A172 (cell line): ENCODE measurements around the gene NFATC1. TPM values are rescaled to one million over a fixed set of nuclear protein-coding genes. Genes with fewer than 3 reads are reported as not detected.

Experiments
- DNase-seq: peaks from one replicate; pipeline ENCODE4 v3.0.0-alpha.2; 2015; ENCODE audit warnings: low spot score
- total RNA-seq: library from RNA; depleted of rRNA; stranded (reverse); fragments of >200 nt; shearing (Covaris generic); gene quantifications from 2 replicates; pipeline ENCODE4 v1.2.3, GENCODE V29; 2014

NFATC1 gene
- total RNA-seq, 1 experiment from 2014 or later: 7.7 TPM

DNA sequence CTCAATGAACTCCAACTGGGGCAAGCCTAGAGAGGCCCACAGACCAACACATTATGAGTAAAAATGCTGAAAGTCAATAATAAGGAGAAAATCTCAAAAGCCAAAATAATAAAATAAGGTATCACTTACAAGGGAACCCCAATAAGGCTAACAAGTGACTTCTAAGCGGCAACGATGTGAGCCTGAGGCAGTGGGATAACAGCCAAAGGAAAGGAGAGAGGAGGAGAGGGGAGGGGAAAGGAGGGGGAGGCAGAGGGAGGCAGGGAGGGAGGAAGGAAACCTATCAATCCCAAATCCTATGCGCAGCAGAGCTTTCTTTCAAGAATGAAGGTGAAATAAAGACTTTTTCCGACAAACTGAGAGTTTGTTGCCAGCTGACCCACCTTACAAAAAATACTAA lies 6.0 kb upstream of the NFATC1 start:
- DNase-seq: no peak

DNA sequence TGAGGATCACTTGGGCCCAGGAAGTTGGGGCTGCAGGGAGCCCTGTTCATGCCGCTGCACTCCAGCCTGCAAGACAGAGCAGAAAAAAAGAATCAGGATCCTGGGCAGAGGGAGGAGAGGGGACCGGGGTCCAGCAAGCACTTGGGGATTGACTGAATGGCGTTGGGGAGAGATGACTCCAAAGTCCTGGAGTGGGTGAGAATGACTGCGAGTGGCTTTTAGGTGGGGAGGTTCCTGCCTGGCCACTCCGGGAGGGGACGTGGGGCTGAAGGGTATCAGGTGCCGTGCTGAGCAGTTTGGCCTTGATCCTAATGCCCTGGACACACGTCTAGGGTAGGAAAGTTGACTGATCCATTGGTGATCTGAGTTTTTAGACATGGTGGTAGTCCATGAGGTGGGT lies 3.5 kb upstream of the NFATC1 start:
- DNase-seq: no peak

DNA sequence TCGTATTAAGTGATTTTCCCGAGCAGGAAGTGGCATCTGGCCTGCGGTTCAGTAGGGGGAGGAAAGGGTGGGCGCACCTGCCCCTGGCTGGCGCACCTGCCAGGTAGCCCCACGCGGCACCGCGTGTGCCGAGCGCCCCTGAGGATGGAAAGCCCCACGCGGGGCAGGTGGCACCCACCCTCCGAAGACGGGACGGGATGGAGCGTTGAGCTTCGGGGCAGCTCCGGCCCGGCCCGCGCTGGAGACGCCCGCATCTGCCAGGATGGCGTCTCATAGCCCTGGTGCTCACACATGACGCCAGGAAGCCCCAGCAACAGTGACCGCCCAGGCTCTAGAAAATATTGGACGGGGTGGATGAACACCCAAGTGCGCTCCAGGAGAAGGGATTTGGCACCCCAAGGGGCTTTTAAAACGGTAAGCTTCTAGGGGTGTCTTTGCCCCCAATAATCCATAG lies 2.5 kb upstream of the NFATC1 start:
- no peak for DNase-seq

DNA sequence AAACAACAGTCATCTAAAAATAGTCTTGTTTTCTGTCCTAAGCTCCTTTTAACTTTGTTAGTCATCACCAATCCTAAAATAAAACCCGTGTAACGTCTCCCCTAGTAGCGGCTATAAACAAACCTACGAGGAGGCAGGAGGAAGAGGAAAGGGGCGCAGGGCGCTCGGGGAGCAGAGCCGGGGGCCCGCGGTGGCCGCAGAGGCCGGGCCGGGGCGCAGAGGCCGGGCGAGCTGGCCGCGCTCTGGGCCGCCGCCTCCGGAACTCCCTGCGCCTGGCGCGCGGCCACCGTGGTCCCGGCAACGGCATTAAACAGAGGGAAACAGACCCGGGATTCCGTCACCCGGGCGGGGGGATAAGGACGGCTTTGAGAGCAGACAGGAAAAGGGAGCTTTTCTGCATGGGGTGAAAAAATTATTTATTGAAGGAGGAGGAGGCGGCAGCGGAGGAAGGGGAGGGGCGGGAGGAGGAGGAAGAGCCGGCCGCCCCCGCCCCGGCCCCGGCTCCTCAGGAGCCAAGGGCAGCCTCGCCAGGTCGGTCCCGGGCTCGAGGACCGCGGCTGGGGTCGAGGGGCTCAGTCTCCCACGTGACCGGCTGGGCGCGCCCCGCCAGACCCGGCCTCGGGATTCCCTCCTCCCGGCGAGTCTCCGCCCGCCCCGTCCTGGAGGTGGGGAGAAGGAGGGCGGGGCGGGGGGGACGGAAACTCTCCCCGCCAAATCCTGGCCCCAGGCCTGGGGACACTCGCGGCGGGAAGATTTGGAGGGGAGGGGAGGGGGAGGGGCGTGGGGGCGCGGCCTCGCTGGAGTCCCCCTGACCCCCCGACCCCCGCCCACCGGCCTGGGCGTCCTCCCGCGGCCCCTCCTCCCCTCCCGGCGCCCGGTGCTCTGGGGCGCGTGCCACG lies 1.8 kb upstream of the NFATC1 start:
- DNase-seq: peak; percentile 66

DNA sequence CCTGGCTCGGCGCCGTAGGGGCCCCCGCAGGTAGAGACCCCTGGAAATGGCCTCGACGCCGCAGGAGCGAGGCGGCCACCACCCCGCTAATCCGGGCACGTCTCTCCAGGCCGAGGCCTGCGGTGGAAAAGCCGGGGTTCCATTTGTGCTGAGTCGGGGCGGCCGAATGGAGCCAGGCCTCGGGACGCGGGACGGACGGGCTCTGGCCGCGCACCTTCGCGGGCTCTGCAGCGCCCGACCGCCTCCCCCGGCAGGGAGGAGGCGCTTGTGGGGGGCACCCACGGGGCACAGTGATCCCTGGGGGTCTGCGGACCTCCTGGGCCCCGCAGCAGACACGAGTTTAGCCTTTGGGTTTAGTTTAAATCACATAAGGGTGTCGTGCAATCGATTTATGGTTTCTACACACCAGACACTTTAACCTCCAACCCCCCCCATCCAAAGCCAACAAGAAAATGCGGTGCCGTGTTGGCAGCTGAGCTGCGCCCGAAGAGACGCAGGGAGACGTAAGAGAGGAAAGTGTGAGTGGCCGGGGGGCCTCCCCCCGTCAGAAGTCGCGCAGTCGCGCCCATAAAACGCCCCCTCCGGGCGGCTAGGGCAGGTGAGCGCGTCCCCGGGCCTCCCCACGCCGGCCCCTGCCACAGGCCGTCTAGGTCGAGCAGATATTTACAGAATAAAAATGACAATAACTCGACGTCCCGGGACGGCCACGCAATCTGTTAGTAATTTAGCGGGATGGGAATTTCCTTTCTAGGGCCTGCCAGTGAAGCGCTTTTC lies 1.0 kb upstream of the NFATC1 start:
- DNase-seq: no peak

DNA sequence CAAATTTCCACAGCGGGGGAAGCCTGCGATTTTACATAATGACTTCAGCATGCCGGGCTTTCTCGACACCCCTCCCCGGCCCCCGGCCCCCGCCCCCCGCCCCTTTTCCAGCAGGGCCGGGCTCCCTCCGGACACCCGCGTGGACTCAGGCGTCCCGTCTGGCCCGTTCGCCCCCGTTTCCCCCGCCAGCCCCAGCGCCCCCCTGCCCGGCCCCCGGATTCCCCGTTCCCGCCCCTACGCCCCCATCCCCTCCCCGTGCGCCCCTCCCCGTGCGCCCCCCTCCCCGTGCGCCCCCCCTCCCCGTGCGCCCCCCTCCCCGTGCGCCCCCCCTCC lies 456 bp upstream of the NFATC1 start:
- no peak for DNase-seq

DNA sequence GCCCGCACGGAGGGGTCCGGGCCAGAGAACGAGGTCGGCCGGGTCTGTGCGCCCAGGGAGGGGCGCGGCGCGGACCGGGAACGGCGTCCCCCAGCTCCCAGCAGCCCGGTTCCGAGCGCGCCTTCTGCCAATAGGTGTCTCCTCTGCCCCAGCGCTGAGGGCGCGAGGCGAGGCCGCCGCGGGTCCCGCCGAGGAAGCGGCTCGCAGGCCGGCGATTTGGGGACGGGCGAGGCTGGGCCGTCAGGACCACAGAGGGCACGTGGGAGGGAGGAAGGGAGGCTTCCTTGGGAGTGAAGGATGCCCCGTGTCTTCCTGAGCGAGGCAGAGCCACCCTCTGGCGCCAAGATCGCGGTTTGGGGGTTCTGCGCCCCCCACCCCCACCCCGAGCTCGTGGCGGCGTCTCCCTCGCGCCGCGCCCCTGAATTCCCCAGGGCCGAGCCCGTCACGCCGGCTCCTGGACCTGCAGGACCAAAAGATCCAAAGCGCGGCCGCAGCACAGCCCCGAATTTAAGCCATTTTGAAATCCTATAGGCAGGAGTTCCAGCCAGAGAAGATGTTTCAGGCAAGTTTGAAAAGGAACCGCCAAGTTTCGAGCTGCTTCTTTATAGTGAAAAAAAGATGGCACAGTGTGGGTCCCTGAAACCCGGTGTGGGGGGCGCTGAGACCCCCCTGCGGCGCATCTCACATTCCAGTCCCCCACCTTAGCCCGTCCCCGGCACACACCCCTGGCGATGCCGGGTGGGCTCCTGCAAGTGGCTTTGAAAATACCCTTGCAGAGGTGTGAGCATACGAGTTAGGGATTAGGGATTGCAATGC lies 909 bp downstream of the NFATC1 start:
- no peak for DNase-seq

DNA sequence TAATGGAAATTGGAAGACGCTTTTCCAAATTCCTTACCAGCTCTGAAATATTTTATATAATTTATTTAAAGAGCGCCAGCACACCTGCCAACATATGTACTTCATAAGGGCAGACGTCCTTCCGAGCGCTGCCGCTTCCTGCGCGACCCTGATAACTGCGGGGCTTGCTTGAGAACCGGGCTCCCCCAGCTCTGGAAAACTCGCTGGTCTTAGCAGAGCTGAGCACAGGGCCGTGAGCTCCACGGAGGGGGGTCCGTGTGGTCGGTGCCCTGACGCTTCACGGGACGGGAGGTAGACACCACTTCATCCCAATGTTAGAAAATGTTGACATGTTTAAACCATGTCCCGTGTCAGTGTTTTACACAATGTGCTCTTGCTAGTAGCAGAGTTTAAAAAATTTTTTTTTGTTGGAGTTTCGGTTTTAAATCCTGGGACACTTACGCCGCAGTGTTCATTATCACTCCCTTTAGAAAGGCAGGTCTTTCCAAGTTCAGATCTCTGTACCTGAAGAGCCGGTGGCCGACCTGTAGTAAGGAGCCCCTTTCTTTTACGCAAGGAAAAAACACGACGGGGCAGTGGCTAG lies 1.6 kb downstream of the NFATC1 start:
- no peak for DNase-seq

DNA sequence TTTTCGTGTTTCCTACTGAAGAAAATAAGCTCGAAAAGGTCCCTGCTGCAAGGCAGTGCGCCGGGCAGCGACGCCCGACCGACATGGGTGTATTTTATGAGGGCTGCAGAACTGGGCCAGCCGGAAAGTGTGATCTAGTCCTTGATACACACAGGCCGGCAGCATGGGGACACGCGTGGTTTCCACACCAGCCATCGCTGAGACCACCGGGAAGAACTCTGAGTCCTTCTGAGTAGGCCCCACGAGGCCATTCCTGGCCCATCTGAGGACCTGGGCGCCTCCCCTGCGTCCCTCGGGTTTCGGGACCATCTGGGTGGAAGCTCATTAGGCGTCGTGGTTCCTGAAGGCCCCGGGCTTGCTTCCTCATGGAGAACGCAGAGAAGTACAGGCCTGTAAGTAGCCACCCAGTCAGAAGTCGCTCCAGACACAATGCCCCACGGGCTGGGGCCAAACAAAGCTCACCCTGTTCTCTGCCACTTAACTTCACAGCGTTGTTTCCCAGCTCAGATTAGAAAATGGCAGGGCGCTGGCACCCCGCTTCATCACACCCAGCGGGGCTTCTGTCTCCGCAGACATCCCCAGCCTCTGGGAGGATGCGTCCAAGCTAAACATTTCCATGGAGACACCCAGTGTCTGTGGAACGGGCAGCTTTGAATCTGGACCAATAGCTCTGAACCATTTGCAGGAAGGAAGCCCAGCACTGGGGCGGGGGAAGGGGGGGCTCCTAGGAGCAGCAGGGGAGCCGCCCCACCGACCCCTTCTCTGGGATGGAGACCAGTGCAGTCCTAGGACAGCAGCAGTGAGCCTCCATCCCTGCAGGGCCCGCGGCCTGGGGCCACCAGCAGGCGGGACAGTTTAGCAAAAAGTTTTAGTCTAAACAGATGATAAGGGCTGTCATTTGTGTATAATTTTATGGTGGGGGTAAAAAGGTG lies 2.4 kb downstream of the NFATC1 start:
- no peak for DNase-seq

DNA sequence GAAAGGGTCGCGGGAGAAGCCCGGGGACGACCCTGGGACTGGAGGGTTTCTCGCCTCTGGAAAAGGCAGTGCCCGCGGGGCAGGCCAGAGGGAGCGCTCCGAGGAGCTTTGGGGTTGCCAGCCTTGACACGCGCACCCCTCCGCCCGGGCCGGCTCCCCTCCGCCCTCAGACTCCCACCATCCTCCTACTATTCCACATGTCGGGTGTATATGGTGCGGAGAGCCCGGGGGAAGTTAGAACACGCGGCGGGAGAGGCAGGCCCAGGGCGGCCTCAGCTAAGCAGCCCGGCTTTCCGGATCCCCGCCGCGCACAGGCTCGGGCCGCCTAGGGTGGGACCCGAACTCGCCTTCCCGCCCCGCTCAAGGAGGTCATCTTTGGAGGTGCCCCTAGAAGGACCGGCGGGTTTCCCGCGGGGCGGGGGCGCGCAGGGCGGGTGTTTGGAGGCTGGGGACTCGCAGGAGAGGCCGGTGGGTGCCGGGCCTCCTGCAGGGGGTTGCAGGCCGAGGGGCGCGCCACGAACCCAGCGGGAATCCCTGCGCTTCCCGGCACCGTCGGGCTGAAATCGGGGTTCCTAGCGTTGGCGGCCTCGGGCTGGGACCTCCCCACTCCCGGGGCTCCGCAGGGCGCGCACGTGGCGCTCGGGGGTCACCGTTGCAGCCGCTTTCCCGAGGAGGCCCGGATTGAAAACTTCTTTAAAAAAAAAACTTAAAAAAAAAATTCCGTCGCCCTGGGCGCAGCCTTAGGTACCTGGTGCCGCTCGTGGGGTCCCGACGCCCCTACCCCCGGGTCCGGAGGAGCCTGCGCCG lies 3.7 kb downstream of the NFATC1 start:
- DNase-seq: no peak

DNA sequence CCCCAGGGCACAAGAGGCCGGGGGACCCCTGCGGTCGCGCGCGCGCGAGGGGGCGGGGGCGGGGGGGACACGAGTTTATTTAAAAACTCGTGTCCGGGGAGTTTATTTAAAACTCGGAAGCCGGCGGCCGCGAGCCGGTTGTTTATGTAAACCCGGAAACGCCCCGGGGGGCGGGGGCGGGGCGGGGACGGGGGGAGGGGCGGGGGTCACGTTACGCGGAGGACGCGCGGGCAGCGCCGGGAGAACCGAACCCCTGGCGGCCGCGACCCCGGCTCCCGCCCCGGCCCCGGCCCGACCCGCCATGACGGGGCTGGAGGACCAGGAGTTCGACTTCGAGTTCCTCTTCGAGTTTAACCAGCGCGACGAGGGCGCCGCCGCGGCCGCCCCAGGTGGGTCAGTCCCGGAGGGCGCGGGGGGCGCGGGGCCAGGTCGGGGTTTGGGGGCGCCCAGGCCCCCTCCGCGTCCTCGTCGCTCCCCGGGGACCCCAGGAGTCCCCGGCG lies 4.4 kb downstream of the NFATC1 start:
- no peak for DNase-seq

DNA sequence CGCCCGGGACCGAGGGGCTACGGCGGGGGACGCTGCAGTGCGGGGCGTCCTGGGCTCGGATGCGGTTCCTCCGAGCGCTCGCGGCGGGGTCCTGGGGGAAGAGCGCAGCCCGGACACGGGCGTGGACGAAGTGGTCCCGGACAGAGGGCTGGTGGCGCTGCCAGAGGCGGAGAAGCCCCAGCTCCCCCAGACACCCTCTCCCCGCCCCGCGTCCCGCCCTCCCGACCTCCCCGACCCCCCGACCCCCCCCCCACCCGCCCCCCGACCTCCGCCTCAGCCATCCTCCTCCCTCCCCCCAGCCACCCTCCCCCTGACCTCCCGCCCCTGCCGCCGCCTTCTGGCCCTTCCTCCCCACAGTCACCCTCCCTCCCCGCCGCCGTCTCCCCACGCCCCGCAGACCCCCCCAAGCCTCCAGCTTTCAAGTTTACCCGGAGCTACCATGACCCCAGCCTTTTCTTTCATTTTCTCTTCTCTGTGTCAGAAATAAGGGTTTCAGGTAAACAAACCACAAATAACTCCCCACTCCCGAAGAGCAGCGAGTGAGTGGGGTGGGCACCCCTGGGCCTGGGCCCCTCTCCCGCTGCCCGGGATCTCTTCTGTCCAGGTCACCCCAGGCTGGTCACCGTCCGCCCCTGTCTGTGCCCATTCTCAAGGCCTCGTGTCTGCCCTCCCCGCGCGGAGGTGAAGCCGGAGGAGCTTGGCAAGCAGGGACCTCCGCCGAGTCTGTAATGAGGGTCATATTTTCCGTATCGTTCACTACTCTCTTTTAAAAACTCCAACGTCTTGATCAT lies 5.1 kb downstream of the NFATC1 start:
- no peak for DNase-seq

DNA sequence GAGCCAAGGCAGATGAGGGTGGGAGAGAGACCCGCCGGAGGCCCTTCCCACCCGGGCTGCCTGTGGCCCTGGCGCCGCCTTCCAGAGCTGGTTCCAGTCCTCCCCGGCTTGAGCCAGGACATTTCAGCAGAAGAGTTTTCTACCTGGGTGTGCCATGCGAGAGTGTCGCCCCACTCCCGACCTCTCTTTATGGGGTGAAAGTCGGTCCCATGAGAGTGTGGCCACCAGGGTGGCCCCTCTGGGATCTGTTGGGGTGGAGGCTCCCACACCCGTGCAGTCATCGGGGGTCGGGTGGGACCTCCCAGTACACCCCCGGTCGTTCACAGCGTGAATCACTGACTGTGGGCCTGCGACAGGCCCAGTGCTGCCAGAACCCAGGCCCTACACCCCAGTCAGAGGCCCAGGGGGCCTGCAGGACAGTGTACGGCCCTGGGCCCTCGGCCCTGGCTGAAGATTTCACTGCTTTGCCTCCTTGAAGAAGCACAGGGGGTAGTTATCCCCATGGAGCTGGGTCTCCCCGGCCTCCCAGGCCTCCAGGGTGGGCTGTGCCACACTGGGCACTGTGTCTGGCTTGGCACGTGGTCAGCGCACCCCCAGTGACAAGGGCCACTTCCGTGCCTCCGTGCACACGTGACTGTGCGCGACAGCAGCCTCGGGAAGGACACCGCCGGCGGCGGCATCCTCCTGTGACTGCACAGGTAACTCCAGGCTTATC lies 5.9 kb downstream of the NFATC1 start:
- DNase-seq: no peak

DNA sequence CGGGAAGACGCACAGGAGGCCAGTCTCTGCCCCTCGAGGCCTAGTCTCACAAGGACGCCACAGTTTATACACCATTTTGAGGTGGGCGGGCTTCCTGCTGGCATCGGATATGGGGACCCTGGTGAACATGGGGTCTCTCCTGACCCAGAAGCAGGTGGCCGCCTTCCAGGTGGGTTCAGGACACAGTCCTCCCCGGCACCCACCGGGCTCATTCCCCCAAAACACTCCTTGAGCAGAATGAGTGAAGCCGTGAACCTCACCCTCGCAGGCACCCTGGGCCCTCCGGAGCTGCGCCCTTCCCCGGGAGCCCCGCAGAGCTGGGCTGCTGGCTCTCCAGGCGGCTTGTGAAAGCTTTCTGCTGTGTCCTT lies 6.5 kb downstream of the NFATC1 start:
- no peak for DNase-seq

DNA sequence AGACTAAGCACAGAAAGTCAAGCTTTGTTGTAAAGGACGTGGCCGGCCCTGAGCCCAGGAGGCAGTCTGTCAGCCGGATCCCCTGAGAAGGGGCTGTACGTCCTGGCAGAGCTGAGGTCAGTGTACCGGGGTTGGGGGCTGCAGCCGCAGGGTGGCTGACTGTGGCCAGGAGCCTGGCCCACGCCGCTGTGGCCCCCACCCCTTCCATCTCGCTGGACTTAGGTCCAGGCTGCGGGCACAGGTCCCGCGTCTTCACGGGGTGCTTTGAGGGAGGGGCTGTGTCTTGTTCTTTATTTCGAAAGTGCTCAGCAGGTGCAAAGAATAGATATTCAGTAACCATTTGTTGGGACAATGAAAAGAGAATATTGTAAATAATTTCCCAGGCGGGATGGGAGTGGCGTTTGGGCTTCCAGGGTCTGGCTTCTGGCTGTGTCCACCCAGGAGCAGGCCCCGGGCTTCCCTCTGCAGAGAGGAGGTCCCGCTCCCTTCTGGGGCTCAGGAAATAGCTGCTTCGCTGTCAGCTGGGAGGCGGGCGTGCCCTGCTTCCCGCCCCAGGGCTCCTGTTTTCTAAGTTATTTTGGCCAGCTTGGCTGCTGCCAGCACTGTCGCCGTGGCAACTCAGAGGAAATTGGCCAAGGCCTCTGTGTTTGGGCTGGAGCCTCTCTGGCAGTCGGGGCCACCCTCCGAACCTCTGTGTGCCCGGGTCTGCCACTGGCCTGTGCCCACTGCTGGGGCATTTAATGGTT lies 7.4 kb downstream of the NFATC1 start:
- DNase-seq: peak; percentile 25

DNA sequence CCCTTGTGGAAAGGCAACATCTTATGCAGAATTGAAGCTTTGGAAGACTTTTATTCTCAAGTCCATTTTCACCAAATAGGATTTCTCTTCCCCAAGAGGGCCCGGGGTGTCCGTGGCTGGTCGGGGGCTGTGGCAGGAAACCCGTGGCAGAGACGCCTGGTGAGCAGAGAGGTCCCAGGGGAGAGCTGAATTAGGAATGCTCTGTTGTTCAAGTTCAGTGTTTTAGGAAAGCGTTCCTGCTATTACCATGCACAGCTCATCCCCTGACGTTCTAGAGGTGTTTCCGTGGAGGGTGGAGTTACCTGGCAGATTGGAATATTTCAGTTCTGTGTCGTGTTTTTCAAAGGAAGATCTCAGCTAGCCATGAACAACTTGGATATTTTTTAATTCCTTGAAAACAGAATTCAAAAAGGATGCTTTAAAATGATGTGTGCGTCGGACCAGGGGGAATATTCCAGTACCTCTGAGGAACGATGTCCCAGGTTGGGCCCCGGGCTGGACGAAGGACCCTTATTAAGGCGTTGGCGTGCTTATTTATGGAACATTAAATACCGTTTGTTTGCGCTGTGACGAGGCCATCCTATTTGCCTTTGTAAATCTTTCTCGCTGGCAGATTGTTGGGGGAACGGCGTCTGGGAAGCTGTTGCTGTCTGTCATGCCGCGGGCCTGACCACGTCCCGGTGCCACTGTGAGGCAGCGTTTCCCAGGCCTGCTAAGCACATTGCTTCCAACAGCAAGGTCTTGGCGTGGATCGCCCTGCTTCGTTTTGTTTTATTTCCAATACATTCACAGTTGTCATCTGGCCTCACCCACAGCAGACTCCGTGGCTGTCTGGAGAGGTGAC lies 8.2 kb downstream of the NFATC1 start:
- no peak for DNase-seq

DNA sequence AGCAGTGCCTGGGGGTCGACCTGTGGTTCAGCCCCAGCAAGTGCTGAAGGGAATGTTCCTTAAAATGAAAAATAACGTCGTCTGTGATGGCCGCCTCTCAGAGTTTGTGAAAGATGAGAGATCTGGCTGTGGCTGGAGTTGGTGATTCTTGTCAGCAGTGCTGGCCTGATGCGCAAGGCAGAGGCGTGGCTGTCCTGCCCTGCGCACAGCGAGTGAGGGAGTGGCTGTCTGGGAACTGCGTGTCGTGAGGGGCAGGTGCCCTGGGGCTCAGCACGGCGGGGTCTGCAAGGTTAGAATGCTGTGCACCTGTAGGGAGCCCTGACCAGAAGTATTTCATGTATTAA lies 8.8 kb downstream of the NFATC1 start:
- no peak for DNase-seq
